Stimulated activated CD8-positive, alpha-beta memory T cell treated with anti-CD3 and anti-CD28 coated beads, Interleukin-7, amount 100 ng/mL, for 1 hour (primary cell): Measurements from ENCODE around the gene RAB11FIP4.

Experiments
- DNase-seq, 2 donors: peaks; one replicate each; pipeline ENCODE4 v3.0.0-alpha.2; 2020; ENCODE audit warnings: low read depth in 2 of 2

RAB11FIP4 gene

GRCh38 chr17:31386542-31387075 is 4.9 kb upstream of the RAB11FIP4 start:
- DNase-seq, result no peak

- DNase-seq, result no peak
Observed at GRCh38 chr17:31387438-31387837, 4.0 kb upstream of the RAB11FIP4 start.

GRCh38 chr17:31388351-31388750 is 3.1 kb upstream of the RAB11FIP4 start:
- no peak for DNase-seq

- DNase-seq, result peak; percentile 13 to 19
Observed at GRCh38 chr17:31388770-31389656, 2.5 kb upstream of the RAB11FIP4 start.

GRCh38 chr17:31389657-31390381 is 1.7 kb upstream of the RAB11FIP4 start:
- DNase-seq, result no peak

GRCh38 chr17:31390426-31390747 is 1.1 kb upstream of the RAB11FIP4 start:
- DNase-seq, result no peak

- DNase-seq, result no peak
Observed at GRCh38 chr17:31390748-31391495, 553 bp upstream of the RAB11FIP4 start.

- DNase-seq, result no peak
Observed at GRCh38 chr17:31392002-31392855, 754 bp downstream of the RAB11FIP4 start.

- DNase-seq, result no peak
Observed at GRCh38 chr17:31392856-31393748, 1.6 kb downstream of the RAB11FIP4 start.

- DNase-seq, result no peak
Observed at GRCh38 chr17:31393749-31394146, 2.3 kb downstream of the RAB11FIP4 start.

GRCh38 chr17:31394544-31394943 is 3.1 kb downstream of the RAB11FIP4 start:
- no peak for DNase-seq

GRCh38 chr17:31397256-31397939 is 5.9 kb downstream of the RAB11FIP4 start:
- no peak for DNase-seq

- DNase-seq, result no peak
Observed at GRCh38 chr17:31398381-31399311, 7.2 kb downstream of the RAB11FIP4 start.

GRCh38 chr17:31400481-31400950 is 9.0 kb downstream of the RAB11FIP4 start:
- no peak for DNase-seq

- no peak for DNase-seq
Observed at GRCh38 chr17:31401456-31402254, 10.2 kb downstream of the RAB11FIP4 start.

- no peak for DNase-seq
Observed at GRCh38 chr17:31404028-31404949, 12.8 kb downstream of the RAB11FIP4 start.
